ENCODE measurements around the gene CACNA1B. TPM values are rescaled to one million over a fixed set of nuclear protein-coding genes. Genes with fewer than 3 reads are reported as not detected.
"Not testable (repeated sequence)": the region's sequence is repeated elsewhere in the genome, so short reads cannot be mapped to it uniquely, and the experiment has no call there.

CACNA1B gene
- total RNA-seq, 6 experiments from 2014 or later, result not detected

DNA sequence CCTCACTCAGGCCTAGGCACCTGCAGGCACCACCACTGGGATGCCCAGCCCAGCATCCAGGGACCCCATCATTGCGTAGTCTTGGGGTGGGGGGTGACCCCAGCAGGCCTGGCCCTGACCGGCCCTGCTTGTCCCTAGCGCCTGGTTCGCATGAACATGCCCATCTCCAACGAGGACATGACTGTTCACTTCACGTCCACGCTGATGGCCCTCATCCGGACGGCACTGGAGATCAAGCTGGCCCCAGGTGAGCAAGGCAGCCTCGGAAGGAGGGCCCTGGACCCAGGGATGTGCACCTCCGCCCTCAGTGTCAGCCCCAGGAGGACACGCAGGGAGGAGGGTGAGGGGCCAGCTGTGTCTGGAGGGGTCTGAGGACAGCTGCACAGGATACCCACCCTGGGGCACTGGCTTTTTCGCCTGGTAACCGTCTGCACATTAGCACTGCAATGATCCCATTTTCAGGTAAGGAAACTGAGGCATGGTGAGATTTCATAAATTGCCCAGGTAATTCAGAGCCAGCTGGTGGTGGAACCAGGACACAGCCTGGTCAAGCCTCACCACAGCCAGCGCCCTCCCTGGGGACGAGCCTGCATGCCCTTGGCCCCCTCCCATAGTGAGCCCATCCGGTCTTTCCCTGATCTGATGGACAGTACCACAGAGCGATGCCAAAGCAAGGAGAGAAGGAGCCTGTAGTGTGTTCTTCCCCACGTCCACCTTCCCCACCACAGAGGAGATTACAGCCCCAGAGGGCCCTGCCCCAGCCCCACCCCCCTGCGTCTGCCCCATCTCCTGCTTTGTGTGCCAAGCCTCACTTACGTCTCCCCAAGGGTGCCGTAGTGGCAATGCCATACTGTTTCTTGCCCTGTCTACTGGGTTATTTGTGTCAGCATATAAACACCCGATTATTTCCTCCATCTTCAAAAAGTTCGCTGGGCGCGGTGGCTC is 228.3 kb downstream of the CACNA1B start:
- no peak overlapping the region for H3K4me3 Mint-ChIP-seq
- DNase-seq, result no peak
- H3K4me1 Mint-ChIP-seq (ENCODE audit: low read depth), result no peaks in the 10 kb centered on the region
- TF ChIP-seq, protein P1, sequence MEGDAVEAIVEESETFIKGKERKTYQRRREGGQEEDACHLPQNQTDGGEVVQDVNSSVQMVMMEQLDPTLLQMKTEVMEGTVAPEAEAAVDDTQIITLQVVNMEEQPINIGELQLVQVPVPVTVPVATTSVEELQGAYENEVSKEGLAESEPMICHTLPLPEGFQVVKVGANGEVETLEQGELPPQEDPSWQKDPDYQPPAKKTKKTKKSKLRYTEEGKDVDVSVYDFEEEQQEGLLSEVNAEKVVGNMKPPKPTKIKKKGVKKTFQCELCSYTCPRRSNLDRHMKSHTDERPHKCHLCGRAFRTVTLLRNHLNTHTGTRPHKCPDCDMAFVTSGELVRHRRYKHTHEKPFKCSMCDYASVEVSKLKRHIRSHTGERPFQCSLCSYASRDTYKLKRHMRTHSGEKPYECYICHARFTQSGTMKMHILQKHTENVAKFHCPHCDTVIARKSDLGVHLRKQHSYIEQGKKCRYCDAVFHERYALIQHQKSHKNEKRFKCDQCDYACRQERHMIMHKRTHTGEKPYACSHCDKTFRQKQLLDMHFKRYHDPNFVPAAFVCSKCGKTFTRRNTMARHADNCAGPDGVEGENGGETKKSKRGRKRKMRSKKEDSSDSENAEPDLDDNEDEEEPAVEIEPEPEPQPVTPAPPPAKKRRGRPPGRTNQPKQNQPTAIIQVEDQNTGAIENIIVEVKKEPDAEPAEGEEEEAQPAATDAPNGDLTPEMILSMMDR (IDR thresholded peaks at IDR 0.05), result no peak
- H3K36me3 Mint-ChIP-seq (ENCODE audit: low read depth), result peaks cover 10% of the 10 kb centered on the region; the same call in 1 of the 2 replicates
- H3K9me3 Mint-ChIP-seq, result peaks cover 65% of the 10 kb centered on the region
- peaks cover 4% of the 10 kb centered on the region; the same call in 1 of the 2 replicates for H3K27me3 Mint-ChIP-seq (ENCODE audit: insufficient read depth)
- no peak overlapping the region for H3K27ac Mint-ChIP-seq

DNA sequence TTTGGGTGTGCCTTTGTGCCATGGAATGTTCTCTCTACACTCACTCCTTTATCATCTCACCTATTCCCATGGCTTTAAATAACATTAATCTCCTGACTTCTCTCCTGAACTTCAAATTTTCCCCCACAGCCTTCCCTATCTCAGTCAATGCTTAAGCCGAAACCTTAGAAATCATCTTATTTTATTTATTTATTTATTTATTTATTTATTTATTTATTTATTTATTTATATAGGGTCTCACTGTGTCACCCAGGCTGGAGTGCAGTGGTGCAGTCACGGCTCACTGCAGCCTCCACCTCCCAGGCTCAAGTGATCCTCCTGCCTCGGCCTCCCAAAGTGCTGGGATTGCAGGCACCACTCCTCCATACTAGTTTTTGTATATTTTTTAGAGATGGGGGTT is 229.5 kb downstream of the CACNA1B start:
- H3K27ac Mint-ChIP-seq; H3K36me3 Mint-ChIP-seq (ENCODE audit: low read depth); DNase-seq; H3K4me1 Mint-ChIP-seq (ENCODE audit: low read depth); H3K4me3 Mint-ChIP-seq; H3K27me3 Mint-ChIP-seq (ENCODE audit: insufficient read depth): not testable (repeated sequence)
- peaks cover 65% of the 10 kb centered on the region for H3K9me3 Mint-ChIP-seq

- H3K36me3 Mint-ChIP-seq (ENCODE audit: low read depth), result peaks cover 21% of the 10 kb centered on the region
- peaks cover 9% of the 10 kb centered on the region; the same call in 1 of the 2 replicates for H3K27me3 Mint-ChIP-seq (ENCODE audit: insufficient read depth)
- H3K4me3 Mint-ChIP-seq, result no peak overlapping the region
- no peak for DNase-seq
- H3K9me3 Mint-ChIP-seq, result peaks cover 66% of the 10 kb centered on the region
- no peak overlapping the region for H3K27ac Mint-ChIP-seq
- no peaks in the 10 kb centered on the region for H3K4me1 Mint-ChIP-seq (ENCODE audit: low read depth)
- TF ChIP-seq, protein P1 (IDR thresholded peaks at IDR 0.05), result no peak
Observed at GRCh38 chr9:138111607-138112006, 234.0 kb downstream of the CACNA1B start.

- Mint-ChIP-seq H3K4me3 (no peak overlapping the region), H3K36me3 (ENCODE audit: low read depth) (peaks cover 15% of the 10 kb centered on the region), H3K27ac (no peak overlapping the region), H3K27me3 (ENCODE audit: insufficient read depth) (peaks cover 6% of the 10 kb centered on the region; the same call in 1 of the 2 replicates), H3K9me3 (peaks cover 66% of the 10 kb centered on the region), H3K4me1 (ENCODE audit: low read depth) (no peaks in the 10 kb centered on the region)
- TF ChIP-seq, protein P1 (IDR thresholded peaks at IDR 0.05), result no peak
- no peak for DNase-seq
Observed at GRCh38 chr9:138112090-138112748, 234.6 kb downstream of the CACNA1B start.

DNA sequence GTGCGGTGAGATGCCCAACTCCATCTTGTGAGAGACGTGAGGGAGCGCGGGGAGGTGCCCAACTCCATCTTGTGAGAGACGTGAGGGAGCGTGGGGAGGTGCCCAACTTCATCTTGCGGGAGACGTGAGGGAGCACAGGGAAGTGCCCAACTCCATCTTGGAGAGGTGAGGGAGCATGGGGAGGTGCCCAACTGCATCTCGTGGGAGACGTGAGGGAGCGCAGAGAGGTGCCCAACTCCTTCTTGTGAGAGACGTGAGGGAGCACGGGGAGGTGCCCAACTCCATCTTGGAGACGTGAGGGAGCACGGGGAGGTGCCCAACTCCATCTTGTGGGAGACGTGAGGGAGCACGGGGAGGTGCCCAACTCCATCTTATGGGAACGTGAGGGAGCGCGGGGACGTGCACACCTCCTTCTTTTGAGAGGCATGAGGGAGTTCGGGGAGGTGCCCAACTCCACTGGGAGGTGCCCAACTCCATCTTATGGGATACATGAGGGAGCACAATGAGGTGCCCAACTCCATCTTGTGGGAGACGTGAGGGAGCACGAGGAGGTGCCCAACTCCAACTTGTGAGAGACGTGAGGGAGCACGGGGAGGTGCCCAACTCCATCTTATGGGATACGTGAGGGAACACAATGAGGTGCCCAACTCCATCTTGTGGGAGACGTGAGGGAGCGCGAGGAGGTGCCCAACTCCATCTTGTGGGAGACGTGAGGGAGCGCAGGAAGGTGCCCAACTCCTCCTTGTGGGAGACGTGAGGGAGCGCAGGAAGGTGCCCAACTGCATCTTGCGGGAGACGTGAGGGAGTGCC is 235.4 kb downstream of the CACNA1B start:
- no peaks in the 10 kb centered on the region for H3K4me1 Mint-ChIP-seq (ENCODE audit: low read depth)
- H3K4me3 Mint-ChIP-seq, result no peak overlapping the region
- H3K27me3 Mint-ChIP-seq (ENCODE audit: insufficient read depth), result peaks cover 6% of the 10 kb centered on the region; the same call in 1 of the 2 replicates
- DNase-seq, result no peak
- H3K9me3 Mint-ChIP-seq, result peaks cover 67% of the 10 kb centered on the region
- H3K27ac Mint-ChIP-seq, result no peak overlapping the region
- TF ChIP-seq, protein P1 (IDR thresholded peaks at IDR 0.05), result no peak
- peaks cover 11% of the 10 kb centered on the region for H3K36me3 Mint-ChIP-seq (ENCODE audit: low read depth)

GRCh38 chr9:138113701-138114325 is 236.2 kb downstream of the CACNA1B start:
- not testable (repeated sequence) for H3K27me3 Mint-ChIP-seq (ENCODE audit: insufficient read depth); H3K27ac Mint-ChIP-seq

More at GRCh38 chr9:138113701-138114325, 236.2 kb downstream of the CACNA1B start:
- H3K4me1 Mint-ChIP-seq (ENCODE audit: low read depth); H3K4me3 Mint-ChIP-seq; DNase-seq: not testable (repeated sequence)
- Mint-ChIP-seq H3K9me3 (peaks cover 66% of the 10 kb centered on the region), H3K36me3 (ENCODE audit: low read depth) (peaks cover 11% of the 10 kb centered on the region)

All from HFFc6 (cell line).